Tibial nerve (tissue), 4 donors: ENCODE data around the gene SHD.

Experiments used
- EP300 ChIP-seq, 2 donors: sonication (generic); formaldehyde crosslinking; IDR thresholded peaks; one replicate each; pipeline ENCODE4 v1.6.1; 2017; ENCODE audit warnings: antibody characterized with exemption in 2 of 2, mild to moderate bottlenecking in 1 of 2
- TF ChIP-seq, protein P1 (sequence below), 5 experiments: fragments of 200-600 bp in 3 of 5; fragments of 450-650 bp in 2 of 5; sonication (generic) in 3 of 5; IDR thresholded peaks; one replicate each; pipeline ENCODE4 v1.5.1; 2016 to 2019; ENCODE audit warnings: antibody characterized with exemption in 5 of 5, mild to moderate bottlenecking in 3 of 5, moderate library complexity in 2 of 5

DNA sequence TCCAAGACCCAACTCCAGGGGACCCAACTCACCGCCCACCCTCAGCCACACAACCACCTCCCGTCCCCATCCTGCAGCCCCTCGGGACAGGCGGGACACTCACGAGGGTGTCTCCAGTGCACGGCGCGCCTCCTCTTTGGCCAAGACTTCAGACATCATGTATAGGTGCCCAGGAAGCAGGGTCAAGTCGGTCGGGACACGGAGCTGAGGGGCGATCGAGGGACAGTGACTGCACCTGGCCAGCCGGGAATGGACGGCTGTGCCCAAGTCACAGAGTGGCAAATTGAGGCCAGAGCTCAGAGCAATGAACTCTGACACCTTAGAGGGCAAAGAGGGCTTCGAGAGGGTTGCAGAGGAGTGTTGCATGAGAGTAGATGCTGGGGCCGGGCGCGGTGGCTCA is 50.8 kb downstream of the SHD start:
- TF ChIP-seq, protein P1, sequence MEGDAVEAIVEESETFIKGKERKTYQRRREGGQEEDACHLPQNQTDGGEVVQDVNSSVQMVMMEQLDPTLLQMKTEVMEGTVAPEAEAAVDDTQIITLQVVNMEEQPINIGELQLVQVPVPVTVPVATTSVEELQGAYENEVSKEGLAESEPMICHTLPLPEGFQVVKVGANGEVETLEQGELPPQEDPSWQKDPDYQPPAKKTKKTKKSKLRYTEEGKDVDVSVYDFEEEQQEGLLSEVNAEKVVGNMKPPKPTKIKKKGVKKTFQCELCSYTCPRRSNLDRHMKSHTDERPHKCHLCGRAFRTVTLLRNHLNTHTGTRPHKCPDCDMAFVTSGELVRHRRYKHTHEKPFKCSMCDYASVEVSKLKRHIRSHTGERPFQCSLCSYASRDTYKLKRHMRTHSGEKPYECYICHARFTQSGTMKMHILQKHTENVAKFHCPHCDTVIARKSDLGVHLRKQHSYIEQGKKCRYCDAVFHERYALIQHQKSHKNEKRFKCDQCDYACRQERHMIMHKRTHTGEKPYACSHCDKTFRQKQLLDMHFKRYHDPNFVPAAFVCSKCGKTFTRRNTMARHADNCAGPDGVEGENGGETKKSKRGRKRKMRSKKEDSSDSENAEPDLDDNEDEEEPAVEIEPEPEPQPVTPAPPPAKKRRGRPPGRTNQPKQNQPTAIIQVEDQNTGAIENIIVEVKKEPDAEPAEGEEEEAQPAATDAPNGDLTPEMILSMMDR (IDR thresholded peaks at IDR 0.05), result no peak
- no peak for TF ChIP-seq EP300 (IDR thresholded peaks at IDR 0.05)
